HG03025 (cell line): ENCODE data around the gene CFL2.
"Not testable (repeated sequence)": the region's sequence is repeated elsewhere in the genome, so short reads cannot be mapped to it uniquely, and the experiment has no call there.

Experiments used
- ATAC-seq: cut with Tn5 transposase; IDR thresholded peaks from one replicate; pipeline ENCODE4 v1.9.1; 2021; ENCODE audit warnings: mild to moderate bottlenecking, moderate library complexity; ENCODE audit not compliant: unreplicated experiment, low FRiP score

CFL2 gene

GRCh38 chr14:34711796-34712712 lies 2.3 kb downstream of the CFL2 start:
- no peak for ATAC-seq

- peak; percentile 35 for ATAC-seq
Measured at GRCh38 chr14:34711169-34711568, 3.2 kb downstream of the CFL2 start.

- no peak for ATAC-seq
Measured at GRCh38 chr14:34710744-34711143, 3.6 kb downstream of the CFL2 start.

- ATAC-seq: no peak
Measured at GRCh38 chr14:34710006-34710405, 4.4 kb downstream of the CFL2 start.

GRCh38 chr14:34707722-34708121 lies 6.7 kb downstream of the CFL2 start:
- no peak for ATAC-seq

GRCh38 chr14:34701808-34702207 lies 12.6 kb downstream of the CFL2 start:
- no peak for ATAC-seq

- no peak for ATAC-seq
Measured at GRCh38 chr14:34700622-34701130, 13.7 kb downstream of the CFL2 start.

GRCh38 chr14:34699873-34700621 lies 14.3 kb downstream of the CFL2 start:
- no peak for ATAC-seq

GRCh38 chr14:34694216-34694615 lies 20.2 kb downstream of the CFL2 start:
- not testable (repeated sequence) for ATAC-seq

- ATAC-seq: no peak
Measured at GRCh38 chr14:34693228-34693939, 21.0 kb downstream of the CFL2 start.

GRCh38 chr14:34692898-34693227 lies 21.5 kb downstream of the CFL2 start:
- no peak for ATAC-seq

- no peak for ATAC-seq
Measured at GRCh38 chr14:34692348-34692747, 22.0 kb downstream of the CFL2 start.

GRCh38 chr14:34691206-34691605 lies 23.2 kb downstream of the CFL2 start:
- no peak for ATAC-seq

GRCh38 chr14:34688470-34689206 lies 25.8 kb downstream of the CFL2 start:
- ATAC-seq: no peak

GRCh38 chr14:34685819-34686428 lies 28.5 kb downstream of the CFL2 start:
- ATAC-seq: no peak

GRCh38 chr14:34684578-34684977 lies 29.8 kb downstream of the CFL2 start:
- no peak for ATAC-seq

GRCh38 chr14:34682787-34683321 lies 31.5 kb downstream of the CFL2 start:
- no peak for ATAC-seq

- no peak for ATAC-seq
Measured at GRCh38 chr14:34680806-34681479, 33.5 kb downstream of the CFL2 start.

GRCh38 chr14:34678735-34679134 lies 35.7 kb downstream of the CFL2 start:
- no peak for ATAC-seq
